ENCODE data around the gene CMIP. TPM values are rescaled to one million over a fixed set of nuclear protein-coding genes. Genes with fewer than 3 reads are reported as not detected.

The CMIP gene
- total RNA-seq, 1 experiment from 2014 or later = 48.2 TPM

GRCh38 chr16:81550432-81550808 lies 105.8 kb downstream of the CMIP start:
- Histone ChIP-seq H3K4ac (ENCODE audit: low read depth, low read length) (no peak overlapping the region), H4K91ac (ENCODE audit: insufficient read length, low read depth, low read length) (no peak overlapping the region), H3K9me3 (ENCODE audit: control insufficient read depth, low read depth, low read length) (no peaks in the 10 kb centered on the region), H3K23me2 (ENCODE audit: insufficient read length, low read depth, low read length, poor library complexity, severe bottlenecking) (no peaks in the 10 kb centered on the region), H2AFZ (ENCODE audit: low read length) (no peak overlapping the region), H3K23ac (ENCODE audit: insufficient read length, low read depth, low read length) (no peak overlapping the region), H3K9ac (ENCODE audit: extremely low read depth, insufficient read length, low read length) (no peak overlapping the region), H4K8ac (replicated peaks; ENCODE audit: insufficient read length, low read depth, low read length) (no peak overlapping the region), H2BK15ac (ENCODE audit: low read depth, low read length) (no peak overlapping the region), H3K27ac (ENCODE audit: insufficient read length, low read depth, low read length) (no peak overlapping the region), H2AK5ac (ENCODE audit: insufficient read length, low read length) (no peak overlapping the region), H2BK5ac (ENCODE audit: insufficient read length, low read length) (no peak overlapping the region), H3K56ac (ENCODE audit: insufficient read length, low read depth, low read length) (no peak overlapping the region), H3K18ac (ENCODE audit: insufficient read length, low read depth, low read length) (no peak overlapping the region), H2BK12ac (ENCODE audit: insufficient read length, low read depth, low read length) (no peak overlapping the region), H4K5ac (ENCODE audit: insufficient read length, low read depth, low read length) (no peak overlapping the region), H3K4me2 (ENCODE audit: insufficient read depth, insufficient read length, low read length) (no peak overlapping the region), H3K79me1 (ENCODE audit: insufficient read depth, low read depth, low read length, poor library complexity, severe bottlenecking) (peaks cover 7% of the 10 kb centered on the region), H3K79me2 (ENCODE audit: insufficient read depth, low read length) (peaks cover 8% of the 10 kb centered on the region; the same call in 1 of the 2 replicates), H3K14ac (ENCODE audit: insufficient read depth, low read length) (no peak overlapping the region), H2BK120ac (ENCODE audit: low read depth, low read length, poor library complexity, severe bottlenecking) (no peak overlapping the region), H4K20me1 (ENCODE audit: control insufficient read depth, insufficient read depth, insufficient read length) (no peaks in the 10 kb centered on the region), H3T11ph (ENCODE audit: low read length) (no peak overlapping the region), H3K27me3 (ENCODE audit: insufficient read depth, low read length) (no peaks in the 10 kb centered on the region), H2BK20ac (ENCODE audit: low read depth, low read length, poor library complexity, severe bottlenecking) (no peak overlapping the region), H3K4me1 (ENCODE audit: insufficient read depth, low read length) (no peaks in the 10 kb centered on the region)
- Mint-ChIP-seq H3K36me3 (ENCODE audit: insufficient read depth in 1 of 3, low read depth in 3 of 3) (no peaks in the 10 kb centered on the region; a peak in 2 of 7 replicates), H3K9me3 (no peaks in the 10 kb centered on the region), H3K27me3 (ENCODE audit: low read depth) (no peaks in the 10 kb centered on the region), H3K4me1 (peaks cover 34 to 35% of the 10 kb centered on the region in 2 experiments), H3K27ac (no peak overlapping the region; a peak in 1 of 7 replicates), H3K4me3 (no peak overlapping the region)
- WGBS (ENCODE audit: extremely low coverage, insufficient read length, low lambda C conversion rate) = no CpG with 5 or more reads among the region's 2 CpGs
- no peak for TF ChIP-seq CTCF (conservative IDR thresholded peaks at IDR 0.05)
- DNase-seq = no peak

All from H9 (cell line).